ENCODE measurements around the gene HOXD11.

HOXD11 gene

DNA sequence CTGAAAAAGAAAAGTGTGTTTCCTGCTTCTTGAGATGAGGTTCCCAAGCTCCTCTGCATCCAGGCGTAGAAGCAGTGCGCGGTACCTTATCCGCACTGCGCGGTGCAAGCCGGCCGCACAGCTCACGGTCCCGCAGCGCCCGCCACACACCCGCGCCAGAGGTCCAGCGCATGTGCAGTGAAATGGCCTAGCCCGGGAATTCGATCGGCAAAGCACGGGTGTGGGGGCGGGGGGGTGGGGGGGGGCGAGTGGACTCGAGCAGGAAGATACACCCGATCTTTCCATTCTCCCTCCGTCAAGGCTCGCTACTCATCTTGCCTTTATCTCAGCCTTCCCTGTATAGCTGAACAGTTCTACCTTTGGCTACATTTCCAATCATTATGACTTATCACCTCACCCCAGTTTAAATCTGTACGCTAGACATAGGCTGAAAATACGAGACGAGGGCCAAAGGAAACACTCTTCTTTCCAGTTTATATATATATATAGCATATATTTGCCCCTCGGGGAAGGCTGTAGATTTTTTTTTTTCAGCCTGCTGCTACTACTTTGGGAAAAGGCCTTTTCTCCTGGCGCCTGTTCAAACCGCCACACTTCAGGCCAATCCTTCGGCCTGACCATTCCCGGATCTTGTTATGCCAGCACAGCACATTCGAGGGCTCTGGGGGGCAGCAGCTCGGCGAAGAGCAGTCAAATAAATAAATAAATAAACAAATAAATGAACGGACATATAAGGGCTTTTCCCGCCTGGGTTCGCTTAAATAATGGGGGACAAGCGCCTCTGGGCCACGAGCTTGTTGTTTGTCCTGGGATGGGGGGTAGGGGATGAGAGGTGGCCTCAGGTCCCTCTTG lies 32.8 kb downstream of the HOXD11 start:
- Histone ChIP-seq H3K36me3 (ENCODE audit: insufficient read depth, low read length) (no peaks in the 10 kb centered on the region), H3K9me3 (ENCODE audit: low read depth, low read length) (no peaks in the 10 kb centered on the region), H3K27ac (no peak overlapping the region), H3K9ac (ENCODE audit: insufficient read length) (peak overlapping the region; percentile 39), H3K4me3 (peak overlapping the region; percentile 73)
- no peak for DNase-seq (ENCODE audit: low read depth, low spot score)
- TF ChIP-seq FOXP2 (optimal IDR thresholded peaks at IDR 0.05; ENCODE audit: control extremely low read depth, extremely low read length, insufficient read depth) = no peak
- no peak for TF ChIP-seq POLR2AphosphoS5 (IDR thresholded peaks at IDR 0.05; ENCODE audit: borderline replicate concordance, low read depth, low read length)
- TF ChIP-seq EZH2 (IDR thresholded peaks at IDR 0.05) = no peak

DNA sequence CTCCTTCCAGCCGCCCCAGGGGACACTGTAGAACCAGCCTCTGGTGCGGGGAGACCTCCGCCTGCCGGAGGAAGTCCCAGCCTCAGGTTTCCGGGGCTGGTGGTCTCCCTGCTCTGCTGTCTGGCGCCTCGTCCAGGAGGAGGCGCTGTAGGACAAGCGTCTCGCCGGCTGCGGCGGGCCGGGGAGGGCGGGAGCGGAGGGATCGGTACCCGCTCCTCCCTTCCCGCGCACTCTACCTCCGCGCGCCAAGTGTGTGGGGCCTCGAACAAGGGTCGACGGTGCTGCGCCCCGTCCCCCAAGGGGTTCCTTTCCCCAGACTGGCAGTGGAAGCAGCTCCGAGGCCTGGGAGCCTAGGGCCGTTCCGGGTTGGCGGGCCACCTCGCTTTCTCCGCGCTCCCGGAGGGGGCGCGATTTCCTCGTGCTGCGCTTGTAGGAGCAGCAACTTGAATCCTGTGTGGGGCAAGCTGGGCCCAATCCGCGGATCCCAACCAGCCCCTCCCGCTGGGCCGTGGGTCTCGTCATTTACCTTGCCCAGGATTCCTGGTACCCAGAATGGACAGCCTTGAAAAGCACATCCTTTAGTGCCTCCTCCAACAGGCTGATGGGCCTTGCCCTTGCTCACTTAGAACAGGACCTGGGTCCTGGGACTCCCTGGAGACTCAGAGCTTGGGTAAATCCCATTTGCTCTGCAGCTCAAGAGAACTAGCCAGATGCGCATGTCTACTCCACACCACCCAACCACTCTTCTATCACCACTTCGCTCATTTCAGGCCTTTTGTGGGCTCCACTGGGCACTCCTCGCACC lies 33.6 kb downstream of the HOXD11 start:
- no peak for DNase-seq (ENCODE audit: low read depth, low spot score)
- Histone ChIP-seq H3K27ac (no peak overlapping the region), H3K9ac (ENCODE audit: insufficient read length) (peak overlapping the region; percentile 39), H3K4me3 (peak overlapping the region; percentile 73), H3K36me3 (ENCODE audit: insufficient read depth, low read length) (no peaks in the 10 kb centered on the region), H3K9me3 (ENCODE audit: low read depth, low read length) (no peaks in the 10 kb centered on the region)
- TF ChIP-seq POLR2AphosphoS5 (IDR thresholded peaks at IDR 0.05; ENCODE audit: borderline replicate concordance, low read depth, low read length) = no peak
- no peak for TF ChIP-seq EZH2 (IDR thresholded peaks at IDR 0.05)
- TF ChIP-seq FOXP2 (optimal IDR thresholded peaks at IDR 0.05; ENCODE audit: control extremely low read depth, extremely low read length, insufficient read depth) = no peak

DNA sequence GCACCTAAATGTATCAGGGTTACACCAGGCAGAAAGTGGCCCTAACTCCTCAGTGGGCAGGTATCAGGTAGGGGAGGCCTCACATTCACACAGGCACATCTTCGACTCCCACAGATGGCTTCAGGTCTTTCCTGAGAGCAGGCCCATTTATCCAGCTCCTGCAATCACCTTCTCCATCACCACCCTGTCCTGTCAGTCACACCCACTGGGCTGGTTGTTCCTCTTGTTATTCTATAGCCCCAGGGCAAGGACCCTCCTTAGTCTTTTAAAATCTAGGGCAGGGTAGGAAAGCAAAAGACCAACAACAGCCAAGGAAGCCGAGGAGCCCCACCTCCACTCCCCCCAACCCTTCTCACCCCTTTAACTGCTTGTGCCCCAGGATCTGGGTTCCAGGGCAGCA lies 35.2 kb downstream of the HOXD11 start:
- Histone ChIP-seq H3K36me3 (ENCODE audit: insufficient read depth, low read length) (no peaks in the 10 kb centered on the region), H3K9ac (ENCODE audit: insufficient read length) (no peak overlapping the region), H3K4me3 (no peak overlapping the region), H3K27ac (no peak overlapping the region), H3K9me3 (ENCODE audit: low read depth, low read length) (no peaks in the 10 kb centered on the region)
- no peak for TF ChIP-seq POLR2AphosphoS5 (IDR thresholded peaks at IDR 0.05; ENCODE audit: borderline replicate concordance, low read depth, low read length)
- no peak for TF ChIP-seq EZH2 (IDR thresholded peaks at IDR 0.05)
- TF ChIP-seq FOXP2 (optimal IDR thresholded peaks at IDR 0.05; ENCODE audit: control extremely low read depth, extremely low read length, insufficient read depth) = no peak
- DNase-seq (ENCODE audit: low read depth, low spot score) = no peak

DNA sequence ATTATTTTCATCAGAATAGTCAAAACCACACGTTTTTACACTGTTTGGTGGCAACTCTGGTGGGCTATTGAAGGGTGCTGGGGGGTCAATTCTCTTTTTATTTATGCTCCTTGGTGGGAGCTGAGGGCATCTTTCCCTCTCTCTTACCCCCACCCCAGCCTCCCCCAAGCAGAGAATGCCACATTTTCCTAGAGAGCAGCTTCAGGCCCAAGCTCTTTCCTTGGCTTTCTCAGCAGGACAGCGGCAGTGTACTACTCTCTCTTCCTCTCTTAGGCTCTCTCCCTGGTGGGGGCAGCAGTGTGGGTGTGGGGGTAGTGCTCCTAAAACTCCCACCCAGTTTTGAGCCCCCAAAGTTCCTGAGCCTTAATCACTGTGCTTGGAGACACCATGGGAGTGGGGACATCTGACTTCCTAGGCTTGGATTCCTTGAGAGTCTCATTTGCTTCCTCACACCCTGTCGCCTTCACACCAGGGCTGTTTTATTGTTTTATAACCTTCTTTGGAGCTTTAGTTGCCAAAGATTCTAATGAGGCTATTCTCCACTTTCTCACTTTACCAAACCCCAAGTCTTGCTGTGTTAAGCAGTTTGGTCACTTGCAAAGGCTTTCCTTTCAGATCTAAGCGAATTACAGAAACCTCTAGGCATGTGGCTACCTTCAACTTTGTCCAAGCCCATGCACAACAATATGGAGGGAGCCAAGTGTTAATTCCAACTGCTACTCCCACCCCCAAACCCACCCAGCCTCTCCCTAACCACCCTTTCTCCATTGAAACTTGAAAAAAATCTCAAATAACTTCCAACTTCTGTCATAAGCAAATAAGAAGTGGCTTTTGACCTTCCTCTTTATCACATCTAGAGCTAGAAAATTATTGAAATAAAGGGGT lies 38.2 kb downstream of the HOXD11 start:
- H3K4me3 ChIP-seq = no peak overlapping the region; the same call in 1 of the 2 replicates
- no peak overlapping the region for H3K27ac ChIP-seq
- H3K9me3 ChIP-seq (ENCODE audit: low read depth, low read length) = no peaks in the 10 kb centered on the region
- H3K9ac ChIP-seq (ENCODE audit: insufficient read length) = no peak overlapping the region
- no peak for DNase-seq (ENCODE audit: low read depth, low spot score)
- no peaks in the 10 kb centered on the region for H3K36me3 ChIP-seq (ENCODE audit: insufficient read depth, low read length)
- TF ChIP-seq POLR2AphosphoS5 (IDR thresholded peaks at IDR 0.05; ENCODE audit: borderline replicate concordance, low read depth, low read length) (no peak), FOXP2 (optimal IDR thresholded peaks at IDR 0.05; ENCODE audit: control extremely low read depth, extremely low read length, insufficient read depth) (no peak), EZH2 (IDR thresholded peaks at IDR 0.05) (no peak)

DNA sequence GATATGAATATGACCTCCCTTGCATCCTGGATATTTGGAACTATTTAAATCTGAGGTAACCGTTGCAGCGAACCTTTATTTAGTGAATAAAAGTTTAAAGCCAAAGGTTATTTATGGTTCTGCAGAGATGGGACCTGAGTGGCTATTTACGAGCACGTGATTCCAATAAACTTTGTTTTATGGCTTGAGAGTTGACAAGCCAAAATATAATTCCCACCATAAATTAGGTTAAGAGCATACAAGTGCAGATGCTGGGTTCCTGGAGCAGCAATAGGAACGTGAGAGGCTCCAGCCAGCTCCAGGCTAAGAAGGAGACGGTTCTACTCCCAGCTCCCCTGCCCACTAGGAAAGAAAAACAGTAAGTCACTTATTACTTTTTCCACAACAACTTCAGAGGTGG lies 39.0 kb downstream of the HOXD11 start:
- Histone ChIP-seq H3K4me3 (peak overlapping the region; percentile 15; the same call in 1 of the 2 replicates), H3K36me3 (ENCODE audit: insufficient read depth, low read length) (no peaks in the 10 kb centered on the region), H3K9me3 (ENCODE audit: low read depth, low read length) (no peaks in the 10 kb centered on the region), H3K27ac (no peak overlapping the region), H3K9ac (ENCODE audit: insufficient read length) (no peak overlapping the region)
- DNase-seq (ENCODE audit: low read depth, low spot score) = no peak
- TF ChIP-seq FOXP2 (optimal IDR thresholded peaks at IDR 0.05; ENCODE audit: control extremely low read depth, extremely low read length, insufficient read depth) = no peak
- TF ChIP-seq POLR2AphosphoS5 (IDR thresholded peaks at IDR 0.05; ENCODE audit: borderline replicate concordance, low read depth, low read length) = no peak
- no peak for TF ChIP-seq EZH2 (IDR thresholded peaks at IDR 0.05)

DNA sequence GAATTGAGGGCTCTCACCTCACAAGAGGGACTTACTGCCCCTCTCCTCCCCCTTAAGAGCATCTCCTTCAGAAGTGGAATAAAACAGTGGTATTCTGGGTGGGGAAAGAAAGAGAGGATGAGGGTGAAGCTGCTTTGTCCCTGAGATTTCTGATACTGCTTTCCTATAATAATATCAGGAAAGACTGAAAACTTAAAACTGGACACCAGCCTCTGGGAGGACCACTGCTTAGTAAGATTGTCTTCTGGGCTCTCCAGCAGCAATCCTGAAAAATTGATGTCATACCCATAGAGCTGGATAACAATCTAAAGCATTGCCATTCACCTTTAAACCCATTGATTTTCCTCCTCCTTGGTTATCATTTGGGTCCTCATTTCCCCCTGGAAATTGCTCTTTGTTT lies 39.6 kb downstream of the HOXD11 start:
- no peak for DNase-seq (ENCODE audit: low read depth, low spot score)
- Histone ChIP-seq H3K36me3 (ENCODE audit: insufficient read depth, low read length) (no peaks in the 10 kb centered on the region), H3K9me3 (ENCODE audit: low read depth, low read length) (no peaks in the 10 kb centered on the region), H3K4me3 (no peak overlapping the region), H3K9ac (ENCODE audit: insufficient read length) (no peak overlapping the region), H3K27ac (no peak overlapping the region)
- TF ChIP-seq POLR2AphosphoS5 (IDR thresholded peaks at IDR 0.05; ENCODE audit: borderline replicate concordance, low read depth, low read length) (no peak), EZH2 (IDR thresholded peaks at IDR 0.05) (no peak), FOXP2 (optimal IDR thresholded peaks at IDR 0.05; ENCODE audit: control extremely low read depth, extremely low read length, insufficient read depth) (no peak)

DNA sequence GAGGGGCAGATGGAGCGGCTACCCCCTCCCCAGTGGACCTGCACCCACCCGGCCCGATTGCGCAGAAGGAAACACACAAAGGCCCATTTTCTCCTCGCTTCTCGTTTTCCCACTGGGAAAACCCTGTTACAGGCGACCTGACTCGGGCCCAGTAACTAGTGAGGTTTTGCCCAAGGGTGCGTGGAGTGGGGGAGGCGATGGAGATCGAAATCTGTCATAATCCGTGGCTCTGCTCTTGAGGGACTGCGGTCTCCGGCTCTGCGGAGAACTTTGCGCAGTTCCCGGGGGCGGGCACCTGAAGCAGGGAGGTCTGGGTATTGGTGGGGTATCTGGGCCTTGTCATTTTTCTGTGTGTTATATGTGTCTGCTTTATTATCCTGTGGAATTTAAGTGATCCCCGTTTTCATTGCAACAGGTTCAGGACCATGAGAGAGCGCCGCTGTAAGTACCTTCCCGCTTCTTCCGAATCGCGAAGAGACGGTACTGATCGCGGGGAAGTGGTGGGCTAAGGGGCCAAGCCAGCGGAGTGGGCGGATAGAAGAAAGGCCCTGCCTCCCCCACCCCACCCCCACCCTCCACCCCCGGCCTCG lies 40.2 kb downstream of the HOXD11 start:
- DNase-seq (ENCODE audit: low read depth, low spot score) = no peak
- no peaks in the 10 kb centered on the region; the same call in 1 of the 2 replicates for H3K36me3 ChIP-seq (ENCODE audit: insufficient read depth, low read length)
- no peaks in the 10 kb centered on the region for H3K9me3 ChIP-seq (ENCODE audit: low read depth, low read length)
- H3K27ac ChIP-seq = no peak overlapping the region
- no peak overlapping the region for H3K9ac ChIP-seq (ENCODE audit: insufficient read length)
- TF ChIP-seq POLR2AphosphoS5 (IDR thresholded peaks at IDR 0.05; ENCODE audit: borderline replicate concordance, low read depth, low read length) = no peak
- TF ChIP-seq FOXP2 (optimal IDR thresholded peaks at IDR 0.05; ENCODE audit: control extremely low read depth, extremely low read length, insufficient read depth) = no peak
- TF ChIP-seq EZH2 (IDR thresholded peaks at IDR 0.05) = no peak
- no peak overlapping the region for H3K4me3 ChIP-seq
